HUDEP-2 (cell line): ENCODE measurements around the gene EMD.
A peak's percentile ranks its signal among the peaks of the same experiment; 100 is the strongest.

Source experiments
- DNase-seq, 76 experiments: peaks; one replicate each; lab custom pipeline; 2025; ENCODE audit not compliant: unreplicated experiment in 76 of 76; lab: John Stamatoyannopoulos, UW

The EMD gene

DNA sequence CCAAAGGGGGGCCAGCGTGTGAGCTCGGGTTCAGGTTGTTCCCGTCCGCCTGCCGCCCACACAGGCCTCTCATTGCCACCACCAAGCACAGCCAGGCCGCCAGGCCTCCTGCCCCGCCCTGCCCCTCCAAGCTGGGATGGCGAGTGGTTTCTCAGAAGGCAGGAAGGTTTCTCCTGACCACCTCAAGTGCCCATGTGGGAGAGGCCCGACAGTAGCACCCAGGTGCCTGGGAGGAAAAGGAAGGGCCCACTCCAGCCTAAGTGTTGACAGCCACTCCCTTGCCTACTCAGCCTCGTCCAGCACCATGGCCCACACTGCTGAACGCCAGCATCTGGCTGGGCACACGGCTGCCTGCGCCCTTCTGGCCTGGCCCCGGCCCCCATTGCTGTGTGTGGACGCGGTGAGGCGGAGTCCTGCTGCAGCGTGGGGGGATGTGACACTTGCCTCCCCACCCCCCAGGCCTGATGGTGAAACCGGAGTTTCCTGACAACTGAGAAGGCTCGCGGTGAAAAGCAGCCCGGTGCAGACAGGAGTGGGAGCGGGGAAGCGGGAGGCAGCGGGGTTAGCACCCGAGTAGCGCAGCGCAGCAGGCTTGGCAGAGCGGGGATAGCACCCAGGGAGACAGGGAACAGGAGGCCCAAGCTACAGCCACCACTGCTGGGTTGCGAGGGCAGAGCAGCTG lies 23.9 kb upstream of the EMD start:
- DNase-seq: no peak

DNA sequence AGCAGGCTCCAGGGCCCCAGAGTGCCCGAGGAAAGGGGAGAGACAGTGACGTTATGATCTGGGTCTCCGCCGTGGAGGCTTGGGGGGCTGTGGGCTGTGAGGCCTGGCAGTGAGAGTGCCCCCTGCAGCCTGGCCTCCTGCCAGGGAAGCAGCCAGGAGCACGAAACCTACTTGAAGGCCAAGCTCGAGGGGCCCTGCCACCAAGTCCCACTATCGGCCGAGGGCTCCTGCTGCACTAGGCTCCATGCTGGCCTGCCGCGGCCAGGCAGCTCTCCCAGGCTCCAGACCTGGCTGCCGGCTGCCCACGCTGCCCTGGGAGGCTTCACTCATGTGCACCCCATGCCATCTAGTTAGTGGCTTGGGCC lies 23.3 kb upstream of the EMD start:
- DNase-seq: no peak

DNA sequence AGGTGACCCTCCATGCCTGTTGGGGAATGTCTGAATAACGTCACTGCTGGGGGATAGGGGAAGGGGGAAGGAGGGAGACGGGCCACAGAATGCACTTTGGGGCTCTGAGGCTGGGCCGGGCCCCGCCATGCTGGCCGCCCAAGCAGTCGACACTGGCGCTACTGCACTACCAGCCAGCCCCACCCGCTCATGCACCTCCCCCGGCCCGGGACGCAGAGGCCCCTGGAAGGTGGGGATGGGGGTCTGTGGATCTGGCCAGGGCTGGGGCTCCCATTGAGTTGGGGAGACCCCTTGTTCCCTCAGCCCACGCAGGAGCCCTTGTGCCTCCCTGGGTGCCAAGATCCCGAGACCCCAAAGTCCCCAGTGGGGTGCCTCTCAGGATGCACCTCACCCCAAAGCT lies 22.5 kb upstream of the EMD start:
- no peak for DNase-seq

DNA sequence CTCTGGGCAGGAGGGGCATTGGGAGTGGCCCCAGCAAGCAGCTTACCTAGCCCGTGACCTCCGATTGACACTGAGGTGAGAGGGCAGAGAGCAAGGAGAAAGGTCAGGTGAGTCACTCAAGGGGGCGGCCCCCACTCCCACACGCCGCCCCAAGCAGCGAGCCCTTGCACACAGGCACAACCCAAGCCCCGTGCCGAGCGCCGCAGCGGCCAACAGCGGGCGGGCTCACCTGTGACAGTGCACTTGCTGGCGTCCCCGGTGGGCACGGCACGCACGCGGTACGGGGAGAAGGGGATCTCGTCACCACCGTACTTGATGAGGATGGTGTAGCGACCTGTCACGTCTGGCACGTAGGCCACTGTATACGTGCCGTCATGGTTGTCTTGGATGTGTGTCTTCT lies 21.9 kb upstream of the EMD start:
- no peak for DNase-seq

DNA sequence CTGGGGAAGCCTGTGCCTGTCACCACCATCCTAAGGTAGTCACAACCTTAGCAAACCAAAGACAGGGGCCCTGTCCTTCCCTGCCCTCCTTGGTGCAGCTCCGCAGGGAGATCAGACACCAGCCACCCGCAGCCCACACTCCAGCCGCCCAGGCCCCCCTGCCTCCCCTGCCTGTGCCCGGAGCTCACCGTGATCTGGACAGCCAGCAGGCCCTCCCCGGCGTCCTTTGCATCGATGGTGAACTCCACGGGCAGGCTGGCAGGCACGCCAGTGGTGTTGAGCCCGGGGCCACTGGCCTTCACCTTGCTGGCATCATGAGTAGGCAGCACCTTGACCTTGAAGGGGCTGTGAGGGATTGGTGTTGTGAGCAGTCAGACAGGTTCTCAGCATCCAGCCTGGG lies 21.1 kb upstream of the EMD start:
- DNase-seq: no peak

DNA sequence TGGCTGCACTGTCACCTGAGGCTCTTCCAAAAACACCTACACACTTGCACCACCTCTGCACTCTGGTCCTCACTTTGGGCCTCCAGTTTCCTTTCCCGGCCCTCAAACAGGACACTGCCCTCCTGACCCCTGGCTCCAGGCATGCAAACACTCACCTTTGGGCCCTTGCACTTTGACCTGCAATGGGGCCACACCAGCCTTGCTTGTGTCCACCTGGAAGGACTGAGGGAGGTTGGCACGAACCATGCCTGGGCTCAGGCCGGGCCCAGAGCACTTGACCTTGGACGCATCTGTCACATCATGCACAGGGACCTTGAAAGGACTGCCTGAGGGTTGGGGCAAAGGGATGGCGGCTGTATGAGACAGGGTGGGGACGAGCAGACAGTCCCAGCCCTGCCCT lies 20.3 kb upstream of the EMD start:
- DNase-seq: no peak

DNA sequence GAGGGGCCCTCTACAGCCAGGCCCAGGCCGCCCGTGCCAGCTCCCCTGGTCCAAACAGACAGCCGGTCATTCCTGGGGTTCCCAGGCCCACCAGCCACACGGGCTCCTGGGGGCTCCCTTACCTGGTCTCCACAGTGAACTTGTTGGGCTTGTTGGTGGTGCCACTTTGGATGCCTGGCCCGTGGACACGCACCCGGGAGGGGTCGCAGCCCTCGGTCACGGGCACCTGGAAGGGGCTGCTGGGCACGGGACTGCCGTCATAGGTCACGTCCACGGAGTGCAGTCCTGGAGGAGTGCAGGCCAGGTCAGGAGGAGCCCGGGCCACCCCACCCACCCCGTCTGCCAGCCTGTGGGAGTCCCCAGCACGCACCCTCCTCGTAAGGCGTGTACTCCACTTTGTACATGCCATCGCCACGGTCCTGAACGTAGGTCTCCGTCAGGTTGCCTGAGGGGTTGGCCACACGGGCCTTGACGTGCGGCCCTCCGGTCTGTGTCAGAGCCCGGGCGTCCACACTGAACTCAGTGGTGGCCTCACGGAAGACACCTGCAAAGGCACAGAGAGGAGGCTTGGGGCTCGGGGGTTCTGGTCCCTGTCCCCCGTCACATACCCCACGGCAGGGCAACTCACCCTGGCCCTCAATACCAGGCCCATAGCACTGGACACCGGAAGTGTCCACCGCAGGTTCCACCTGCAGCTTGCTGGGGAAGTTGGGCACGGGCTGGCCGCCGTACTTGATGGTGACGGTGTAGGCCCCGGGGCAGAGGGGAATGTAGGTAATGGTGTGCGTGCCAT lies 19.5 kb upstream of the EMD start:
- no peak for DNase-seq

DNA sequence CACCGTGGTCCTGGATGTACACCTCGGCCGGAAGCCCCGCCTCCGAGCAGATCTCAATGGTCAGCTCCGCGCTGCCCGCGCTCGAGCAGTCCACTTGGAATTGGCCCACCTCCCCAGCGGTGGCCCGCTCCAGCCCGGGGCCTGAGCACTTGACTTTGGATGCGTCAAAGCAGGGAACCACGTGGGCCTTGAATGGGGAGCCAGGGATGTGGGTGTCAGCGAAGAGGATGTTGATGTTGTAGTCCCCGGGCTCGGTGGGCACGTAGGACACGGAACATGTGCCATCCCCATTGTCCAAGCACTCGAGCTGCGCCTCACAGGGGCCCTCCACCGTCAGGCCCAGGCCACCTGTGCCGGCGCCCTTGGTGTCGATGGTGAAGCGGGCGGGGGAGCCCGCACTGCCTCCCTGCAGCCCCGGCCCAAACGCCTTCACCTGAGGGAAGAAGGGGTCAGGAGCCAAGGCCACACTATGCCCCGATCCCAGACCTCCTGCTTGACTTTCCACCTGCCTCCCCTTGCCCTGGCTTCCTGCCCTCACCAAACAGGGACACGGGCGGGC lies 18.9 kb upstream of the EMD start:
- DNase-seq: no peak

DNA sequence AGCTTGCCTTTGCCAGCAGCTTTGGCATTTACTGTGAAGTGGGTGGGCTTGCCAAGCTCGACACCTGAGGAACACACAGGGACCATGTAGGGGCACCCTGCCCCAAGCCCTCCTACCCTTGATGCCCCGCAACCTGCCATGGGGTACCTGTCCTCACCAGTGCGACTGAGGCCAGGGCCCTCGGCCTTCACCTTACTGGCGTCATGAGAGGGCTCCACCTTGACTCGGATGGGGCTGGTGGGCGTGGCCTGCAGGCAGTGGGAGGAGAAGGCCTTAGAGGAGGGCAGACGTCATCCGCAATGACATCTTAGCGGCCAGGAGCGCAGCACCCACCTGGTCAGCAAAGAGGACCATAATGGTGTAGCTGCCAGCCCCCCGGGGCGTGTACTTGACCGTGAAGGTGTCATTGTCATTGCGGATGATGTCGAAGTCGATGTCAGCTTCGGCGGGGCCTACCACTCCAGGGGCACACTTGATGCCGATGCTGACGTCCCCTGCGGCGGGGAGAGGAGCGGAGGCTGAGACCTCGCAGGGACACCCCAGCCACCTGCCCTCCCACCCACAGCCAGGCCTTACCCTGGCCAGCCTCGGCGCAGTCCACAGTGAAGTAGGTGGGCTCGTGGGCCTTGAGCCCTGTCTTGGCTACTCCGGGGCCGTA lies 16.9 kb upstream of the EMD start:
- DNase-seq: no peak

DNA sequence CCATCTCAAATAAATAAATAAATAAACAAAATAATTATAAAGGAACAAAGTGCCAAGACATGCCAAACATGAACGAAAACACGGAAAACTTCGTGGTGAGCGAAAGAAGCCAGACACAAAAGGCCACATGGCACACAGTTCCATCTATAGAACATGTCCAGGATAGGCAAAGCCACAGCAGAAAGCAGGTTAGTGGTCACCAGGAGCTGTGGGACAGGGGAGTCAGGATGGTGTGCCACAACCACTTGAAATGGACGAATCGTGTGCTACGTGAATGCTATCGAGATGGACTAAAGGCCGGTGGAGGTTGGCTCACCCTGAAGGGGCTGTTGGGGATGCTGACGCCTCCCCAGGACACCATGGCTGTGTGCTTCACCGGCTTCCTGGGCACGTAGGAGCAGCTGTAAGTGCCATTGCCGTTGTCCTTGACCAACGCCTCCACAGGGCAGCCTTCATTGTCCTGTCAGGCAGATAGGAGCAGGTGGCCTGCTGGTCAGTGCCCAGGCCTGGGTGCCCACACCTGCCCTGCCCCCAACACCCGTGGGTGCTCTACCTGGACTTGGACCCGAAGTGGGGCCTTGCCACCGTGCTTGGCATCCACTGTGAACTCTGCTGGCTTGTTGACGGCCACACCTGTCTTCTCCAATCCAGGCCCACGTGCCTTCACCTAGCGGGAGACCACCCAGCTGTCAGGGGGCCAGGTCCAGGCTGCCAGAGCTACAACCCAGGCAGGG lies 15.2 kb upstream of the EMD start:
- DNase-seq: no peak

DNA sequence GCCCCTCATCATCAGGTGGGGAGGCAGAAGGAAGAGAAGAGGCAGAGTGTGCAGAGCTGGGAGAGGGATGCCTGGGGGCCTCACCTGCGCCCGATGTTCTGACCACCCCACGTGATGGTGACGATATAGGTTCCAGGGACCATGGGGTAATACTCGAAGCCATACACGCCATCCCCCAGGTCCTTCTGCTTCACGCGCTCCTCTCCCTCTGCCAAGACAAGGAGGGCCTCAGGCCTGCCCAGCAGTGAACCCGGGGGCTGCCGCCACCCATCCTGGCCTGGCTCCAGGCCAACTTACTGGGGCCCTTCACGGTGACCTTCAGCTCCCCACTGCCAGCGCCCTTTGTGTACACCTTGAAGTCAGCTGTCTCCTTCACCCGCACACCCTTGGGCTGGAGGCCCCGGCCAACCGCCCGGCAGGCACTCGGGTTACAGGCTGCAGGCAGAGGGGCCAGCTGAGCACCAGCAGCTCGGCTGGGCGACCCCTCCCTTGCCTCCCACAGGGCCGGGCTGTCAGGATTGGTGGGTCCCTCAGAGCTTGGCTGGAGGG lies 14.0 kb upstream of the EMD start:
- no peak for DNase-seq

DNA sequence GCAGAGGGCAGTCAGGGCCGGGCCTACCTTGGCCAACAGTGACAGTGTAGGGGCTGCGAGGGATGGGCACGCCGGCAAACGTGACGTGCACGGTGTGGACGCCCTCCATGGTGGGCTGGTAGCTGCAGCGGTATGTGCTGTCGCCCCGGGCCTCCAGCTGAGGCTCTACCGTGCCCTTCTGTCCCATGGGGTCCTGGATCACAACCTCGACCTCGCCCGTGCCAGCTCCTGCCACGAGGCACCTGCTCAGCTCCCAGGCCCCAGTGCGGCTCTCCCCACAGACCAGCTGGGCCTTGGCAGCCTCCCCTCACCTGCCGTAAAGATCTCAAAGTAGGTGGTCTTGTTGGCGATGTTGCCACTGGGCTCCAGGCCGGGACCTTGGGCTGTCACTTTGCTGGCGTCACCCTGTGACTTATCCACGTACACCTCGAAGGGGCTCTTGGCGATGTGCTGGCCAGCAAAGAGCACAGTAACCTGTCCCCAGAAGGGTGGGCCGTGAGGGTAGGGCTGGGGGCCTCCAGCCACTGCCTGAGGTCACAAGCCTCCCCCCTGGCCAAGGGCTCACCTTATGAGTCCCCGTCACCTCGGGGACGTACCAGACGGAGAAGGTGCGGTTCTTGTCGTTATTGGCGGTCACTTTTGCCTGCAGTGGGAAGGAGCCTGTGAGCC lies 13.0 kb upstream of the EMD start:
- no peak for DNase-seq

DNA sequence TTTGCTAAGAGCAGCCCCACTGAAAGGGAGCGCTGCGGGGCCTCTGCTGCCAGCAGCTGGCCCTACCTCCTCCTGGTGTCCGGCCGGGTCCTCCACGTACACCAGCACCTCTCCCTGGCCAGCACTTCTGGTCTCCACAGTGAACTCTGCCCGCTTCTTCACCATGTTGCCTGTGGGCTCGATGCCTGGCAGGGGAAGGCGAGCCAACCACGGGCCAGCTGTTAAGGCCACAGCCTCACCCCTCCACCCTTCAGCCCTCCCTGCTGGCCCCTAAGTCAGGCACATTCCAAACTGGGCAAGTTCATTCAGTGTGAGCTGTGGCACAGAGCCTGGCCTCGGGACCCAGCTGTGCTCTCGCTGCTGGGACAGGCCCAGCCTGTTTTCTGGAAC lies 12.4 kb upstream of the EMD start:
- no peak for DNase-seq

DNA sequence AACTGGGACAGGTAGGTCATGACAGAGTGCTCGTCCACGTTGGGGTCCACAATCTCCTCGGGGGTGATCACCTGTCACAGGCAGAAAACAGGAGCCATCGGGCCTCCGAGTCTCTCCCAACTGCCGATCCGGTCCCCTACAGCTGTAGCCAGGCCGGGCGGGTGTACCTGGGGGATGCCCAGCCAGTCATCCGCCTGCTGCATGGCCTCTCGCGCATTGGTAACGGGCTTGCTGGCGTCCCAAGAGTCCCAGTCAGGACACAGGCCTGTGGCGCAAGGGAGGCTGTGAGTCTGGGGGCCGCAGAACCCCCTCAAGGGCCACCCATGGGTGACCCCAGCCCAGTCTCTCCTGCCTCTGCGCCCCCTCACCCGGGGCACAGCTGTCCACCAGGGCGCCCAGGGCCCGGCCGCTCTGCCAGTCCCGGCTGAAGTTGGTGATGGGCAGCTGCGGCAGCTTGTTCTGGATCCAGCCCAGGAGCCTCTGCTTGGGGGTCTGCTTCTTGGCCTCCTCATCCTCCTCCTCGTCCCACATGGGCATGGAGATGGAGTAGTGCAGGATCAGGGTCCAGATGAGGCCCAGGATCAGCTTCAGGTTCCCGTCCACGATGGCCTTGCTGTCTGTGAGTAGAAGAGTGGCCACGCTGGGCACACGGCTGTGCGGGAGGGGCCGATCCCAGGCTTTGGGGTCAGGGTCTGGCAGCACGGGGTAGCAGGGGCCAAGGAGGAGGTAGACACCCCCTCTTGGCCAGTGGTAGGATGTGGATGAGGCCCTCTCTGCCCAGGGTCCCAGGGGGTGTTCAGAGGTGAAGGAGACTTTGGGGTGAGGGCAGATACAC lies 11.4 kb upstream of the EMD start:
- no peak for DNase-seq

DNA sequence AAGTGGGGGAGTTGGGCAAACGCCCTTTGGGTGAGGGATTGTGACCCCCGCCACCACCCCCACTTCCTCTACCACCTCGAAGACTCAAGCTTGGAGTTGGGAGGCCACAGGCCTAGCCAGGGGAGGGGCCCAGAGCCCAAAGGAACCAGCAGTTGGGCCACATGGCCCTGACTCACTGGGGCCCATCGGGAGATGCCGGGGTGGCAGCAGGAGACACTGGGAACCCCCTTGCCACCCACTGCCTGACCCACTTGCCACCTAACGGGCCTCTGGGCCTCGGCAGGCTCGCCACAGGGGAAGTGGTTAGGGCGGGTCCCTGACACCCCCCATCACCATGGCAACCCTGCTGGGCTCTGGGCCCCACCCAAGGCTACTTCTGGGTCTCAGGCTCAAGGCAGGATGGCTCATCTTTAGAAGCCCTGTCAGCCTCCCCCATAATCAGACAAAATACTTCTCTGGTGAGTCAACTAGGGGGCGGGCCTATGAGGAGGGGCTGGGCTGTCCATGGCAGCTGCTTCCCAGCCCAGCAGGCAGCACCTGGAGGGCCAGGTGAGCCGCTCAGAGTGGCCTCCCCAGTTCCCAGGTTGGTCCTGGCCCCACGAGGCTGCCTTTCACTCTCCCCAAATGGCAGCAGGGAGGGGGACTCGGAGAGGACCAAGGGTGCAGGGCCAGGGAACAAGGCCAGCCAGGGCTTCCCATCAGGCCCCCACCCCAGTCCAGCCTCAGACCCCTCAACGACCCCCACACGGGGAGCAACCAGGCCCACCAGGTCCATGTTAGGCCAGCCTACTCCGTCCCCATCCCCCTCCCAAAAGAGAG lies 10.3 kb upstream of the EMD start:
- peak in 74 of 76 experiments; percentile 2 to 93 (median 80) for DNase-seq

DNA sequence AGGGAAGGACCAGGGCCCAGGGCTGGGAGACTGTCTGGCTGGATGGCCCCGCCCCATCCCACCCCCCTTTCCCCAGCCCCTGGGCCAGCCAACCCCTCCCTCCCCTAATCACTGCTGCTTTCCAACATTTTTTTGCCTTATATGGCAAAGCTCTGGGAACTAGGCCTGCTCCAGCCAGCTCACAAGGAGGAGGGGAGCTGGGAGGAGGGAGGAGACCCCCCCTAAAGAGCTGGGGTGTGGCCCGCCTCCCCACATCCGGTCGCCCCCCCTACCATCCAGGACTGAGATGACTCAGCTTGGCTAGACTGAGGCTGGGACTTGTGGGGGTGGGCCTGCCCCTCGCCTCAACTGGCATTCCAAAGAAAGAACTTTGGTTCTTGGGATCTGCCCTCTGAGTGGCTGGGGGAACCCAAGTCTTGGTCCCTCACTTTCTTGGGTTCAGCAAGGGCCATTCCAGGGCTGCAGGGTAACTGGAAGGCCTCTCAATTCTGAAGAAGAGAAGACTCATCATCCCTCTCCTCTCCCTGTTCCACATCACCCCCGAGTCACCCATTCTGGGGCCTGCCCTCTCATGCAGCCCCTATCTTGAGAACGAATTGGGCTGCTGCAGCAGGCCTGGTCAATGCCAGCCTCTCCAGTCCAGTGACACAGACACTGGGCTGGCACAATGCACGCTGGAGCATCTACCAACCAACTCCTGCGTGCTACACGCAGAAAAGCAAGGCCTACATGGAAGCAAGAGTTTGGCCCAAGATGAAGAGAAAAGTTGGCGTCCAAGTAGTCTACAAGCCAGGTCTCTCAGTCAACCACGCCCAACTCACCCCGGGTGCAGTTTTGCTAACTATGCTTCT lies 9.4 kb upstream of the EMD start:
- DNase-seq: peak in 18 of 76 experiments; percentile 1 to 49 (median 20)

DNA sequence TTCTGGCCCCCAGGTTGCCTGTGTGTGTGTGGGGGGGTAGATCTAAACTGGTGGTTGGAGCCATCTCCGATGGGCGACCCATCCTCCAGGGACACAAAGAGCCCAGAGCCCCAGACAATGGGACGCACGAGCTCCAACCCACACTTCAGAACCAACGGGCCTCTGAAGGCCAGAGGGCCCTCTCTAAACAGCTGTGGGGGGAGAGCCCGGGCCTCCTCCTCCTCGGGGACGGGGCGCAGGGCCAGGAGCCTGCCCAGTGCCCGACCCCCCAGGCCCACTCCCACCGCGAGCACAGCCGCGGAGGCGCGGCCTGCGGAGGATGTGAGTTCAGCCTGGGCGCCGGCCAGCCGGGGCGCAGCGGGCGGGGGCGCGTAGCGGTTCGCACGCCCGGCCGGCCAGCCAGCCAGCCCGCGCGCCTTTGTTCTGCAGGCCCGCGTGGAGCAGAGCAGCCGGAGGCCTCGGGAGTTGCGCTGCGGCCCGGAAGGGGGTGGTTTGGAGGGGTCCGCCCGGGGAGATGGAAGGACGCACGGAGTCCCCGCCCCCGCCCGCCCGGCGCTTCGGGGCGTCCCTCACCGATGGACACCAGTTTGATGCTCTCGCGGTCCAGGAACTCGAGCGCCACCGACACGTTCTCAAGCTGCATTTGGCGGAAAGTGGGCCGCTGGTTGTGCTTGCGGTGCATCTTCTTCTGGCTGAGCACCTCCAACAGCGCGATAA lies 8.6 kb upstream of the EMD start:
- no peak for DNase-seq
